ENCODE data around the gene LSM12.

The LSM12 gene

DNA sequence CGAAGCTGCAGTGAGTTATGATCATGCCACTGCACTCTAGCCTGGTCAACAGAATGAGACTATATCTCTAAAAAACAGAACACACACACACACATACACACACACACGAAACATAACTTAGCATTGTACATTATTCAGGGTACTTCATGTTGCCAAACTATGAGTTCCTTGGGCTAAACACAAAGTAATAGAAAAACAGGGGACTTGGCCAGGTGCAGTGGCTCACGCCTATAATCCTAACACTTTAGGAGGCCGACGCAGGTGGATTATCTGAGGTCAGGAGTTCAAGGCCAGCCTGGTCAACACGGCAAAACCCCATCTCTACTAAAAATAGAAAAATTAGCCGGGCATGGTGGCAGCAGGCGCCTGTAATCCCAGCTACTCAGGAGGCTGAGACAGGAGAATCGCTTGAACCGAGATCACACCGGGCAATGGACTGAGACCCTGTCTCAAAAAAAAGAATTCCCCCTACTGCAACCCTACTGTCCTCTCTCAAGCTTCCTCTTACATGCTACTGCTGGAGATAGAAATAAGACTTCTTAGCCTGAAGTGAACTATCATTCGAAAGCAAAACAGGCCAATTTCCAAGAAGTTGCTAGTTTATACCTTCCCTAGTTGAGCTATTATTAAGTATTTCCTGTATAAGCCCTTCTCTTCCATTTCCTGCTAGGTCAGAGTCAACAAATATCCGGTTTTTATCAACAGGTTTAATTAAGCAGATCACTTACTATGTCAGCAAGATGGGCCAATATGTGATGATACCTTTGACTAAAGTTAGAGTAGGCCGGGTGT is 7.2 kb downstream of the LSM12 start:
- H3K36me3 ChIP-seq (ENCODE audit: control insufficient read depth in 2 of 2, insufficient read depth in 1 of 2, low read length in 2 of 2) = peaks cover 86 to 89% of the 10 kb centered on the region in 2 experiments
- no peak overlapping the region for H3K4me3 ChIP-seq (ENCODE audit: low read depth, low read length)
- no peak overlapping the region for H3K27ac ChIP-seq (ENCODE audit: extremely low read depth, low read depth, low read length)
- TF ChIP-seq ZSCAN4 (tag by site-specific recombination; IDR thresholded peaks at IDR 0.05) = 0 out of 2 replicates have a peak, but pooled peaks have one; percentile 8
- TF ChIP-seq ZNF664 (tag by site-specific recombination; IDR thresholded peaks at IDR 0.05) = peak; percentile 87
- no peak for TF ChIP-seq TSHZ1 (tag by site-specific recombination; IDR thresholded peaks at IDR 0.05; ENCODE audit: borderline replicate concordance)
- TF ChIP-seq, protein P1, sequence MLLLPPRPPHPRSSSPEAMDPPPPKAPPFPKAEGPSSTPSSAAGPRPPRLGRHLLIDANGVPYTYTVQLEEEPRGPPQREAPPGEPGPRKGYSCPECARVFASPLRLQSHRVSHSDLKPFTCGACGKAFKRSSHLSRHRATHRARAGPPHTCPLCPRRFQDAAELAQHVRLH (tag by site-specific recombination; IDR thresholded peaks at IDR 0.05) = no peak
- no peaks in the 10 kb centered on the region for H3K4me1 ChIP-seq (ENCODE audit: control insufficient read depth, insufficient read depth, low read length)
- ChIA-PET POLR2A (no interaction called here), CTCF (interaction anchor here (0.6 to 3.1 kb wide), 4 partner anchors 16 to 336 kb away, joined by 3 to 18 read pairs (median 3); no protein-coding TSS in a partner anchor)
- no peaks in the 10 kb centered on the region for H3K9me3 ChIP-seq (ENCODE audit: control insufficient read depth, insufficient read depth, low read depth, low read length)

- H3K27ac ChIP-seq (ENCODE audit: extremely low read depth, low read depth, low read length) = peak overlapping the region; percentile 0
- CTCF ChIA-PET = interaction anchor here (0.6 kb wide), 1 partner anchor 34 kb away, joined by 3 read pairs; no protein-coding TSS in a partner anchor
- no peaks in the 10 kb centered on the region for H3K4me1 ChIP-seq (ENCODE audit: control insufficient read depth, insufficient read depth, low read length)
- H3K4me3 ChIP-seq (ENCODE audit: low read depth, low read length) = no peak overlapping the region
- peaks cover 78 to 89% of the 10 kb centered on the region in 2 experiments for H3K36me3 ChIP-seq (ENCODE audit: control insufficient read depth in 2 of 2, insufficient read depth in 1 of 2, low read length in 2 of 2)
- POLR2A ChIA-PET = no interaction called here
- TF ChIP-seq ZNF548 (tag by site-specific recombination; IDR thresholded peaks at IDR 0.05) = no peak
- TF ChIP-seq ZNF623 (tag by site-specific recombination; IDR thresholded peaks at IDR 0.05) = no peak
- no peak for TF ChIP-seq SALL2 (tag by site-specific recombination; IDR thresholded peaks at IDR 0.05; ENCODE audit: borderline replicate concordance)
- TF ChIP-seq, protein P2, sequence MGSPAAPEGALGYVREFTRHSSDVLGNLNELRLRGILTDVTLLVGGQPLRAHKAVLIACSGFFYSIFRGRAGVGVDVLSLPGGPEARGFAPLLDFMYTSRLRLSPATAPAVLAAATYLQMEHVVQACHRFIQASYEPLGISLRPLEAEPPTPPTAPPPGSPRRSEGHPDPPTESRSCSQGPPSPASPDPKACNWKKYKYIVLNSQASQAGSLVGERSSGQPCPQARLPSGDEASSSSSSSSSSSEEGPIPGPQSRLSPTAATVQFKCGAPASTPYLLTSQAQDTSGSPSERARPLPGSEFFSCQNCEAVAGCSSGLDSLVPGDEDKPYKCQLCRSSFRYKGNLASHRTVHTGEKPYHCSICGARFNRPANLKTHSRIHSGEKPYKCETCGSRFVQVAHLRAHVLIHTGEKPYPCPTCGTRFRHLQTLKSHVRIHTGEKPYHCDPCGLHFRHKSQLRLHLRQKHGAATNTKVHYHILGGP (tag by site-specific recombination; IDR thresholded peaks at IDR 0.05) = no peak
- TF ChIP-seq HOXA7 (CRISPR knock-in tag; IDR thresholded peaks at IDR 0.05; ENCODE audit: borderline replicate concordance) = no peak
- no peaks in the 10 kb centered on the region for H3K9me3 ChIP-seq (ENCODE audit: control insufficient read depth, insufficient read depth, low read depth, low read length)
Measured at GRCh38 chr17:44053125-44053872, 13.2 kb downstream of the LSM12 start.

DNA sequence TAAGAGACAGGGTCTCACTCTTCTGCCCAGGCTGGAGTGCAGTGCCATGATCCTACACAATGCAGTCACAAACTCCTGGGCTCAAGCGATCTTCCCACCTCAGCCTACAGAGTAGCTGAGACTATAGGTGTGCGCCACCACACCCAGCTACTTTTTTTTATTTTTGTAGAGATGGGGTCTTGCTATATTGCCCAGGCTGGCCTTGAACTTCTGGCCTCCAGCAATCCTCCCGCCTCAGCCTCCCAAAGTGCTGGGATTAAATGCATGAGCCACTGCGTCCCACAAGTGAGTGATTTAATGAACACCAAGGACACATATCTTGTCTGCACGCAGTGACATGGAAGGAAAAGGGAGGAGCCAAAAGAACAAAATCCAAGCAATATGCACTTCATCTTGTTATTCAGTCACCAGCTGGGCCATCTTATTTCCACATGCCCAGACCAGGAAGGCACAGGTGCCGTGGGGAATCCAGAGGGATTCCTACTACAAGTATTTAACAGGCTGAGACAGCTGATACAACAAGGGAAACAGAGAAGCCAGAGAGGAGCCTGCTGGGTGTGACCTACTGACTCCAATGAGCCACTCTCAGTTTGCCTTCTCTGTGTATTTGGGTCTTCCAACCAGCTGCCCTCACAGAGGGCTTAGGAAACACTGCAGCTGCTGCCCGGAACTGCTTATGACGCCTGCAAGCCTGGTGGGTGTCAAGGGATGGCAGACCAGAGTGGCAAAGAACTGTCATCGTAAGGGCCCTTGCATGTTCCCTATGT is 17.0 kb downstream of the LSM12 start:
- Histone ChIP-seq H3K36me3 (ENCODE audit: control insufficient read depth in 2 of 2, insufficient read depth in 1 of 2, low read length in 2 of 2) (peaks cover 69 to 83% of the 10 kb centered on the region in 2 experiments), H3K4me1 (ENCODE audit: control insufficient read depth, insufficient read depth, low read length) (no peaks in the 10 kb centered on the region), H3K9me3 (ENCODE audit: control insufficient read depth, insufficient read depth, low read depth, low read length) (no peaks in the 10 kb centered on the region), H3K27ac (ENCODE audit: extremely low read depth, low read depth, low read length) (no peak overlapping the region), H3K4me3 (ENCODE audit: low read depth, low read length) (no peak overlapping the region)
- ChIA-PET POLR2A (no interaction called here), CTCF (interaction anchor here (0.8 to 2.9 kb wide), 3 partner anchors 8 to 101 kb away, joined by 3 to 23 read pairs (median 4); no protein-coding TSS in a partner anchor)
- TF ChIP-seq ZNF416 (tag by site-specific recombination; IDR thresholded peaks at IDR 0.05) (no peak), ZNF121 (tag by site-specific recombination; IDR thresholded peaks at IDR 0.05) (peak; percentile 98), ZSCAN23 (tag by site-specific recombination; IDR thresholded peaks at IDR 0.05) (no peak)
- TF ChIP-seq, protein P3, sequence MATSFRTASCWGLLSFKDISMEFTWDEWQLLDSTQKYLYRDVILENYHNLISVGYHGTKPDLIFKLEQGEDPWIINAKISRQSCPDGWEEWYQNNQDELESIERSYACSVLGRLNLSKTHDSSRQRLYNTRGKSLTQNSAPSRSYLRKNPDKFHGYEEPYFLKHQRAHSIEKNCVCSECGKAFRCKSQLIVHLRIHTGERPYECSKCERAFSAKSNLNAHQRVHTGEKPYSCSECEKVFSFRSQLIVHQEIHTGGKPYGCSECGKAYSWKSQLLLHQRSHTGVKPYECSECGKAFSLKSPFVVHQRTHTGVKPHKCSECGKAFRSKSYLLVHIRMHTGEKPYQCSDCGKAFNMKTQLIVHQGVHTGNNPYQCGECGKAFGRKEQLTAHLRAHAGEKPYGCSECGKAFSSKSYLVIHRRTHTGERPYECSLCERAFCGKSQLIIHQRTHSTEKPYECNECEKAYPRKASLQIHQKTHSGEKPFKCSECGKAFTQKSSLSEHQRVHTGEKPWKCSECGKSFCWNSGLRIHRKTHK (tag by site-specific recombination; IDR thresholded peaks at IDR 0.05) = no peak

Data from HEK293 (cell line).